HS-27A (cell line): ENCODE data around the gene C1orf50.
A peak's percentile ranks its signal among the peaks of the same experiment; 100 is the strongest.
"Not testable (repeated sequence)": the region's sequence is repeated elsewhere in the genome, so short reads cannot be mapped to it uniquely, and the experiment has no call there.

Experiments used
- DNase-seq: peaks from one replicate; pipeline ENCODE4 v3.0.0-alpha.2; 2012; ENCODE audit warnings: low read depth, missing footprints

C1orf50 gene

DNA sequence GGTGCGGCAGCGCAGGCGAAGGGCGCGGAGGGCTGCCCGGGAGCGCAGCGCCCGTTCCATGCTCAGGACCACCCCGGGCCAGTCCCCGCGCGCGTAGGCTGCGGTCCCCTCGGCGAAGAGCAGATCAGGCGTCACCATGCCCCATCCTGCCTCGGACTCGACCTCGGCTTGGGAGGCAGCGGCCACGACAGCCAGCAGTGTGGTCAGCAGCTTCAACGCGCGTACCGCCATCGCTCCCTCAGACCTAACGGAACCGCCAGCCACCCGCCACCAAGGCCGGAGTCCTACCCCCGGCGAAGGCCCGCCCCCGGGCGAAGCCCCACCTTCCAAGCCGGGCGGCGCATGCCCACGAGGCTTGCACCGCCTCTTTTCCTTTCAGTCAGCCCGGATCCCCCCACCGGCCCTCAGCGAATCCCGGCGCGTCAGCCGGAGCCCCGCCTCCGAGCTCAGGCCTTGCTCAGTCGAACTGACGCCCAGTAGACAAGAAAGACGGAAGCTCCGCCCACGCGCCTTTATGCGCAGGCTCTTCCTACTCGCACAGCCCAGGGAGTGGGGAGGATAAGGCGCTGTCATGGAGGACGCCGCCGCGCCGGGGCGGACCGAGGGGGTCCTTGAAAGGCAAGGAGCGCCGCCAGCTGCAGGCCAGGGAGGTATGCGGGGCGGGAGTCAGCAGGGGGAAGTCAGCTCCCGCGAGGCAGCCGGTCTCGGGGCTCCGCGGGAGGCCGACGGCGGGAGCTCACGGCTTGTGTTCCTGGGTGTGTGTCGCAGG lies at the start of gene C1orf50, which contains the start of gene P3H1:
Gene C1orf50 (plus strand): TSS at position 509 of the 769 bp plus-strand sequence. CDS start 63 bp downstream, at position 572.
Gene P3H1 (minus strand): TSS at position 288 of the 769 bp plus-strand sequence. CDS start 57 bp downstream, at position 231.
- DNase-seq = peak; percentile 97

DNA sequence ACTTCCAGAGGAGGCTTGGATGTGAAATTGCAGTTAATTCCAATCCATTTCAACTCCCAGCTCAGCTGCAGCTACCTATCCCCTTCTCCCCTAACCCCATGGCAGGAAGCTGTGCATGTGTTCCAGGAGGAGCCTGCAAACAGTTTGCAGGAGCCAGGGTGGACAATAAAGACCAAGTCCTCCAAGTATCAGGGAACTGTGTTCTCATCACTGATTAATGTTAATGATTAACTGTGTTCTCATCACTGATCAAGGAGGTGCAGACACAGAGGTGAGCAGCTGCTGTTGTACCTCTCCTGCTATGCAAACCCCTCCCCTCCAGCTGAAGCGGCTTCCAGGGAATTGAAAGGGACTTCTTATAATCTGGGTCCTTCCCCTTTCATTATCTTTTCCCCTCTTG lies 46.2 kb upstream of the C1orf50 start:
- DNase-seq = no peak

- DNase-seq = no peak
Measured at GRCh38 chr1:42721926-42722325, 45.1 kb upstream of the C1orf50 start.

- not testable (repeated sequence) for DNase-seq
Measured at GRCh38 chr1:42722403-42722802, 44.6 kb upstream of the C1orf50 start.

- DNase-seq = no peak
Measured at GRCh38 chr1:42723511-42723910, 43.5 kb upstream of the C1orf50 start.

GRCh38 chr1:42725820-42726219 lies 41.2 kb upstream of the C1orf50 start:
- DNase-seq = not testable (repeated sequence)

- DNase-seq = no peak
Measured at GRCh38 chr1:42730002-42730401, 37.0 kb upstream of the C1orf50 start.

DNA sequence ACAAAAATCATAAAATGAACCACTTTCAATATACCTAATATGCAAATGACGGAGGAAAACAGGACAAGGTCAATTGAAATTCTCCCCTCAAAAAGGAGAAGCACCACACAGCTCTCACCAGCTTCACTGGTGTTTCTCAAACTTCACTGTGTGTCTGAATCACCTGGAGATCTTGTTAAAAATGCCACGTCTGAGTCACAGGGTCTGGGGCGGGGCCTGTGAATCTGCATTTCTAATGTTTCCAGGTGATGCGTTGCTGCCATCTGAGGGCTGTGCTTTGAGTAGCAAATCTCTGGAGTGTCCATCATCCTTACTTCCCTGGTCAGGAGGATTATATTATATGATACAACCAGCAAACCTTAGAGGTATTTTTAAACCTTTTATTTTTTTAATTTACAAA lies 36.1 kb upstream of the C1orf50 start:
- no peak for DNase-seq

- DNase-seq = no peak
Measured at GRCh38 chr1:42731585-42731984, 35.5 kb upstream of the C1orf50 start.

GRCh38 chr1:42732126-42732680 lies 34.8 kb upstream of the C1orf50 start:
- no peak for DNase-seq

- no peak for DNase-seq
Measured at GRCh38 chr1:42733415-42734200, 33.4 kb upstream of the C1orf50 start.

GRCh38 chr1:42734201-42735035 lies 32.6 kb upstream of the C1orf50 start:
- DNase-seq = no peak

- no peak for DNase-seq
Measured at GRCh38 chr1:42735056-42735455, 32.0 kb upstream of the C1orf50 start.

- no peak for DNase-seq
Measured at GRCh38 chr1:42735477-42736105, 31.5 kb upstream of the C1orf50 start.

DNA sequence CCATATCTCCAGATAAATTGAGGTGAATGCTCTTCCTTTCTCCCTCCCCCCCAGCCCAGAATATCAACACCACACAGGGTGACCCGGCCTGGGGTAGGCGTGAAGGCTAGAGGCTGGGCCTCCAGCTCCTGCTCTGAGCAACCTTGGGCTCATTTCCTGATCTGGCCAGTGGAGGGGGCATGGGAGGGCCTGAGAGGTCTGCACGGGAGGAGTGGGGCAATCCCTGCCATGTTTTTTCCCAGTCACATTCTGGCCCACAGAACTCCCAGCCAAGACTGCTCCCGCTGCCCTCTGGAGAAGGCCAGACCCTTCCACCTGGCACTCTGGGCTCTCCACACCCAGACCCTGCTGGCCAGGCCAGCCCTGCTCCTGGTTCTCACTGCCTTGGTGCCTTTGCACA lies 30.9 kb upstream of the C1orf50 start:
- DNase-seq = no peak

GRCh38 chr1:42736571-42737200 lies 30.4 kb upstream of the C1orf50 start:
- DNase-seq = no peak

GRCh38 chr1:42737257-42737656 lies 29.8 kb upstream of the C1orf50 start:
- no peak for DNase-seq

DNA sequence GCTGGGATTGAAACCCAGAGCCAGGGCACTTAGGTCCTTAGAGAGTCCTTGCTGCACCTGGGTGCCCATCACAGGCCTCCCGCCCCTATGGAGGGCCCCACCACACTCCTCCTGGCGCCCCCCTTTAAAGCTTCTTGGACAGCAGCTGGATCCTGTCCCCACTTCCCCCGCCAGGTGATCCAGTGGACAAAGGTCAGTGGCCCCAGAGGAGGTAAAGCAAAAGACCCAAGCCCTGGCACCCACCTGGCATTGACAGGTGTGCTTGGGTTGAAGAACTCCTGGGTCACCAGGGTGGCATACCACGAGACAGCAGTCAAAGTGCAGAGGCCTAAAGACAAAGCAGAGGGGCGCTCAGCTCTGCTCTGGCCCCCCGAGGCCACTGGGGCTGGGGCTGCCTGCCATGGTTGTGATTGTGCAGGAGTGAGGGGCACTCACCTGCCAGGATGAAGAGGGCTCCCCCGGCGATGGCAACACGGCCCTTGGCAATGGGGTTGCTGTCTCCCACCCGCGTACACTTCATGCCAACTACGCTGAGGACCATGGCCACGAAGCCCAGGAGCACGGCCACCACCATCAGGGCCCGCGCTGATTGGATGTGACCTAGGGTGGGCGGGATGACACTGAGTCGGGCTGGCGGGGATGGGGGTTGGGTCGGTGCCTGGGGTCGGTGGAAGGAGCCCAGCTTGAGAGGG lies 28.9 kb upstream of the C1orf50 start:
- no peak for DNase-seq

GRCh38 chr1:42738678-42739226 lies 28.3 kb upstream of the C1orf50 start:
- no peak for DNase-seq
